ENCODE measurements around the gene HES7. TPM values are rescaled to one million over a fixed set of nuclear protein-coding genes. Genes with fewer than 3 reads are reported as not detected.
A peak's percentile ranks its signal among the peaks of the same experiment; 100 is the strongest.

The HES7 gene
- total RNA-seq, 1 experiment from 2014 or later, result 0.28 TPM

DNA sequence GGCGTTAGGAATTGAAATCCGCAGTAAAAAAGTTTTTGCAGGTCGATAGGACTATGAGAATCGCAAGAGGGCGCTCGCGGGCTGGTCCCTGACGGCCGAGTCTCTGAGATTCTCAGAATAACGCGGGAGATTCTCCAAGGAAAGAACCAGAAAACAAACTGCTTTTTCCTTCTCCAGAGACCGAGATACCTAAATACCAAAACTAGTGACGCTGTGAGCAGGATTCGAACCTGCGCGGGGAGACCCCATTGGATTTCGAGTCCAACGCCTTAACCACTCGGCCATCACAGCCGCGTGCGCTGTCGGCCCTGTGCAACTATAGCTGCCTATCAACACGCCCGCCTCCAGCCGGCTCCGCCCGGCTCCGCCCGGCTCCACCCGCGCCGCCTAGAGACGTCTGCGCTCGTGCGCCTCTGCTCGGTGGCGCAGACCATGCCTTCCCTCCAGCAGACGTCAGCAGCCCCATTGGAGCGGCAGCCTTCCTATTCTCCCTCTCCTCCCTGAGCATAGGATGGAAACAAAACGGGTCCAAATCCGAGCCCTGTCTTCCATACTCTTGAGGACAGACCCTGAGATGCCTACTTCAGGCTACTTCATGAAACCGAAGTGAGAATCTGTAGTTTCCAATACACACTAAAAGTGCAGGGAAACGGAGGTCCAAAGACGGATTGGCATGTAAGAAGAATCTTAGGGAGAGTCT is 14.9 kb upstream of the HES7 start:
- DNase-seq, result peak; percentile 94
- no peak overlapping the region for H3K27ac Mint-ChIP-seq (ENCODE audit: unreplicated experiment)
- CTCF ChIA-PET, result interaction anchor here (0.7 to 1.4 kb wide), 5 partner anchors 18 to 65 kb away, joined by 3 read pairs; partner anchors contain the start of gene ALOXE3
- H3K27me3 Mint-ChIP-seq (ENCODE audit: unreplicated experiment), result no peaks in the 10 kb centered on the region
- BruUV-seq (replicated peaks), result no TSS peak
- TF ChIP-seq, protein P1, sequence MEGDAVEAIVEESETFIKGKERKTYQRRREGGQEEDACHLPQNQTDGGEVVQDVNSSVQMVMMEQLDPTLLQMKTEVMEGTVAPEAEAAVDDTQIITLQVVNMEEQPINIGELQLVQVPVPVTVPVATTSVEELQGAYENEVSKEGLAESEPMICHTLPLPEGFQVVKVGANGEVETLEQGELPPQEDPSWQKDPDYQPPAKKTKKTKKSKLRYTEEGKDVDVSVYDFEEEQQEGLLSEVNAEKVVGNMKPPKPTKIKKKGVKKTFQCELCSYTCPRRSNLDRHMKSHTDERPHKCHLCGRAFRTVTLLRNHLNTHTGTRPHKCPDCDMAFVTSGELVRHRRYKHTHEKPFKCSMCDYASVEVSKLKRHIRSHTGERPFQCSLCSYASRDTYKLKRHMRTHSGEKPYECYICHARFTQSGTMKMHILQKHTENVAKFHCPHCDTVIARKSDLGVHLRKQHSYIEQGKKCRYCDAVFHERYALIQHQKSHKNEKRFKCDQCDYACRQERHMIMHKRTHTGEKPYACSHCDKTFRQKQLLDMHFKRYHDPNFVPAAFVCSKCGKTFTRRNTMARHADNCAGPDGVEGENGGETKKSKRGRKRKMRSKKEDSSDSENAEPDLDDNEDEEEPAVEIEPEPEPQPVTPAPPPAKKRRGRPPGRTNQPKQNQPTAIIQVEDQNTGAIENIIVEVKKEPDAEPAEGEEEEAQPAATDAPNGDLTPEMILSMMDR (IDR thresholded peaks at IDR 0.05; ENCODE audit: unreplicated experiment), result peak; percentile 37
- peaks cover 9% of the 10 kb centered on the region for H3K36me3 Mint-ChIP-seq (ENCODE audit: insufficient read depth, unreplicated experiment)
- no peak overlapping the region for H3K4me3 Mint-ChIP-seq (ENCODE audit: low read depth, unreplicated experiment)
- no peaks in the 10 kb centered on the region for H3K4me1 Mint-ChIP-seq (ENCODE audit: low read depth, unreplicated experiment)
- intact Hi-C loops (cut with micrococcal nuclease; ENCODE audit: unreplicated experiment), result loop anchor here (1.0 to 5.0 kb wide), 3 partner anchors 19 to 83 kb away; no protein-coding TSS in a partner anchor
- no peaks in the 10 kb centered on the region for H3K9me3 Mint-ChIP-seq (ENCODE audit: low read depth, unreplicated experiment)

DNA sequence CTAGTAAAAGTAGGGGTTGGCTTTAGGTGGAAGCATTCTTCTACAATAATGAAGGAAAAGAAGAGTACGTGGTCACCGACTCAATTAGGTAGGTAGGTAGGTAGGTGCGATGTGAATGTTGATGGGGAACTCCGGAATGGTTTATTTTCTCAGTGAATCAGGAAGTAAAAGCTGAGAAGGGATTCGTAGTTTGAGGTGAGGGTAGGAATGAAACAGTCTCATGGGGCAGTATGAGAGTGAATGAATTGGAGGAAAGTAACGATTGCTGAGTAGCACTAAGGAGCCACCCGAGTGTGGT is 14.4 kb upstream of the HES7 start:
- CTCF ChIA-PET, result interaction anchor here (1.0 to 1.4 kb wide), 3 partner anchors 19 to 65 kb away, joined by 3 to 4 read pairs (median 3); partner anchors contain the start of gene ALOXE3
- peaks cover 7% of the 10 kb centered on the region for H3K36me3 Mint-ChIP-seq (ENCODE audit: insufficient read depth, unreplicated experiment)
- no peak overlapping the region for H3K4me3 Mint-ChIP-seq (ENCODE audit: low read depth, unreplicated experiment)
- H3K4me1 Mint-ChIP-seq (ENCODE audit: low read depth, unreplicated experiment), result no peaks in the 10 kb centered on the region
- intact Hi-C loops (cut with micrococcal nuclease; ENCODE audit: unreplicated experiment), result loop anchor here (1.0 to 5.0 kb wide), 3 partner anchors 20 to 84 kb away; no protein-coding TSS in a partner anchor
- no peak for DNase-seq
- H3K27me3 Mint-ChIP-seq (ENCODE audit: unreplicated experiment), result no peaks in the 10 kb centered on the region
- H3K27ac Mint-ChIP-seq (ENCODE audit: unreplicated experiment), result no peak overlapping the region
- no TSS peak for BruUV-seq (replicated peaks)
- TF ChIP-seq, protein P1 (IDR thresholded peaks at IDR 0.05; ENCODE audit: unreplicated experiment), result no peak
- no peaks in the 10 kb centered on the region for H3K9me3 Mint-ChIP-seq (ENCODE audit: low read depth, unreplicated experiment)

DNA sequence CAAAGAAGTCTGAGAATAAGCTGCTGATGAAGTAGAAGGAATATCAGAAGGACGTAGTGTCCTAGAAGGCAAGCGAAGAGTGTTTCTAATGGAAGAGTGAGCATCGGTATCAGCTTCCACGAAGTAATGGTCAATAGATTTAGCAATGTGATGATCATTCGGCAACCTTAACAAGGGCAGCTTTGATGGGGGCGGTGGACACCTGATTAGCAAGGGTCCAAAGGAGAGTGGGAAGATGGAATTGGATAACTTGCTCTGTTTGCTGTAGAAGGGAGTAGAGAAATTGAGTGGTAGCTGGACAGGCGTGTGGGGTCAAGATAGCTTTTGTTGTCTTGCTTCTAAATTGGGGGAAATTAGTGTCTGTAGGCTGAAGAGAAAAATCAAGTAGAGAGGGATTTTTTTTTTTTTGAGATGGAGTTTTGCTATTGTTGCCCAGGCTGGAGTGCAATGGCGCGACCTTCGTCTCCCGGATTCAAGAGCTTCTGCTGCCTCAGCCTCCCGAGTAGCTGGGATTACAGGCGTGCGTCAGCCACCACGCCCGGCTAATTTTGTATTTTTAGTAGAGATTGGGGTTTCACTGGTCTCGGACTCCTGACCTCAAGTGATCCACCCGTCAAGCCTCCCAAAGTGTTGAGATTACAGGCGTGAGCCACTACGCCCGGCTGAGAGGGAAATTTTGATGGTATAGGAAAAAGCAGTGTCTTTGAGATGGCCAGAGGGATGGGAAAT is 13.9 kb upstream of the HES7 start:
- intact Hi-C loops (cut with micrococcal nuclease; ENCODE audit: unreplicated experiment), result loop anchor here (1.0 to 5.0 kb wide), 3 partner anchors 20 to 84 kb away; no protein-coding TSS in a partner anchor
- TF ChIP-seq, protein P1 (IDR thresholded peaks at IDR 0.05; ENCODE audit: unreplicated experiment), result no peak

DNA sequence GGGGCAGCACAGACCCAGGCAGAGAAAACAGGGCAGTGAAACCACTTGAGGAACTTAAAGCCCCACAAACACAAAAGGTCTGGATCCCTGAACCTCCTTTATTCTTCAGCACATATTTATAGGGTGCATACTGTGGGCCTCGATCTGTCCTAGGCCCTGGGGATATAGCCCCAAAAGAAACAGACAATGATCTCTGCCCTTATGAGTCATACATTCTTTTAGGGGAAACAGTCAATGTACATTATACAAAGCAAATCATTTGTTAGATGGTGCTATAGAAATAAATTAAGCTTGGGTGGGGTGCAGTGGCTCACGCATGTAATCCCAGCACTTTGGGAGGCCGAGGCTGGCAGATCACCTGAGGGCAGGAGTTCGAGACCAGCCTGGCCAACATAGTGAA is 10.0 kb upstream of the HES7 start:
- DNase-seq, result no peak
- Mint-ChIP-seq H3K4me3 (ENCODE audit: low read depth, unreplicated experiment) (no peak overlapping the region), H3K36me3 (ENCODE audit: insufficient read depth, unreplicated experiment) (no peaks in the 10 kb centered on the region), H3K27ac (ENCODE audit: unreplicated experiment) (no peak overlapping the region), H3K27me3 (ENCODE audit: unreplicated experiment) (peaks cover 16% of the 10 kb centered on the region), H3K9me3 (ENCODE audit: low read depth, unreplicated experiment) (no peaks in the 10 kb centered on the region), H3K4me1 (ENCODE audit: low read depth, unreplicated experiment) (no peaks in the 10 kb centered on the region)
- TF ChIP-seq, protein P1 (IDR thresholded peaks at IDR 0.05; ENCODE audit: unreplicated experiment), result no peak
- intact Hi-C loops (cut with micrococcal nuclease; ENCODE audit: unreplicated experiment), result no loop called here
- CTCF ChIA-PET, result no interaction called here
- no TSS peak for BruUV-seq (replicated peaks)

More for the DNA sequence above, 13.9 kb upstream of the HES7 start:
- no peak for DNase-seq
- CTCF ChIA-PET, result interaction anchor here (1.0 to 1.4 kb wide), 3 partner anchors 19 to 64 kb away, joined by 3 to 4 read pairs (median 3); partner anchors contain the start of gene ALOXE3
- Mint-ChIP-seq H3K27me3 (ENCODE audit: unreplicated experiment) (no peaks in the 10 kb centered on the region), H3K4me1 (ENCODE audit: low read depth, unreplicated experiment) (no peaks in the 10 kb centered on the region), H3K27ac (ENCODE audit: unreplicated experiment) (no peak overlapping the region), H3K36me3 (ENCODE audit: insufficient read depth, unreplicated experiment) (peaks cover 7% of the 10 kb centered on the region), H3K9me3 (ENCODE audit: low read depth, unreplicated experiment) (no peaks in the 10 kb centered on the region), H3K4me3 (ENCODE audit: low read depth, unreplicated experiment) (no peak overlapping the region)
- no TSS peak for BruUV-seq (replicated peaks)

All from Calu3 (cell line).